B cell (primary cell): ENCODE data around the gene NRDC. TPM values are rescaled to one million over a fixed set of nuclear protein-coding genes. Genes with fewer than 3 reads are reported as not detected.

Experiments used
- ATAC-seq: fragments of 200-7000 bp; cut with Tn5 transposase; one replicate; pipeline ENCODE4 v1.10.0; 2021; ENCODE audit warnings: low read depth, mild to moderate bottlenecking, moderate number of reproducible peaks, moderate library complexity
- CTCF ChIA-PET: fragments of 350-600 bp; sonication (Branson Sonifier 250); formaldehyde crosslinking; loops from one replicate; lab custom pipeline; 2021; ENCODE audit warnings: antibody characterized with exemption, inconsistent platforms; lab: Charles Lee
- POLR2A ChIA-PET: fragments of 350-600 bp; sonication (Branson Sonifier 250); formaldehyde crosslinking; loops from one replicate; lab custom pipeline; 2021; ENCODE audit warnings: antibody characterized with exemption; lab: Charles Lee
- DNase-seq: peaks from one replicate; pipeline ENCODE4 v3.0.0; 2013
- H2AFZ ChIP-seq: 2 replicates; pipeline ENCODE4 v1.6.1; 2012; ENCODE audit warnings: mild to moderate bottlenecking, low read depth, low read length; ENCODE audit not compliant: insufficient read depth, poor library complexity, severe bottlenecking
- H3K27ac ChIP-seq, 2 donors: 1 replicate in 1 of 2; 2 replicates in 1 of 2; pipeline ENCODE4 v1.5.1; 2012 to 2013; ENCODE audit warnings: low read length in 2 of 2, mild to moderate bottlenecking in 2 of 2, moderate library complexity in 1 of 2
- H3K27me3 ChIP-seq, 4 experiments: fragments of 200-600 bp in 1 of 4; sonication (generic) in 1 of 4; replicated peaks in 1 of 4; 1 replicate in 2 of 4; 2 replicates in 2 of 4; pipeline versions ENCODE4 v1.6.1 to v1.7.0; 2013 to 2016; ENCODE audit warnings: low read length in 3 of 4, mild to moderate bottlenecking in 2 of 4, mixed read lengths in 1 of 4, moderate library complexity in 1 of 4; ENCODE audit not compliant: insufficient read depth in 4 of 4, control insufficient read depth in 3 of 4; ENCODE audit errors: control extremely low read depth in 1 of 4
- H3K36me3 ChIP-seq, 2 experiments: replicated peaks in 1 of 2; 1 replicate in 1 of 2; 2 replicates in 1 of 2; pipeline versions ENCODE4 v1.6.1 to v1.7.1; 2013; ENCODE audit warnings: low read length in 1 of 2; ENCODE audit not compliant: insufficient read depth in 2 of 2, control insufficient read depth in 1 of 2; ENCODE audit errors: control extremely low read depth in 1 of 2, extremely low read depth in 1 of 2
- H3K4me1 ChIP-seq, 2 donors: fragments of 200-600 bp in 1 of 2; sonication (generic) in 1 of 2; 1 replicate in 1 of 2; 2 replicates in 1 of 2; pipeline versions ENCODE4 v1.5.1 to v1.6.1; 2013 to 2017; ENCODE audit warnings: low read length in 2 of 2; ENCODE audit not compliant: control insufficient read depth in 2 of 2, insufficient read depth in 2 of 2
- H3K4me2 ChIP-seq: replicated peaks from 2 replicates; pipeline ENCODE3; 2012; ENCODE audit warnings: mild to moderate bottlenecking, low read depth, low read length; ENCODE audit not compliant: poor library complexity, severe bottlenecking
- H3K4me3 ChIP-seq, 5 experiments: fragments of 200-600 bp in 1 of 5; sonication (generic) in 1 of 5; 1 replicate in 3 of 5; 2 replicates in 2 of 5; pipeline versions ENCODE4 v1.5.1 to v1.7.0; 2011 to 2016; ENCODE audit warnings: low read length in 4 of 5, mild to moderate bottlenecking in 4 of 5, low read depth in 2 of 5, control low read depth in 1 of 5, moderate library complexity in 1 of 5; ENCODE audit not compliant: insufficient read depth in 1 of 5; ENCODE audit errors: control extremely low read depth in 1 of 5, extremely low read depth in 1 of 5
- H3K79me2 ChIP-seq: fragments of 200-600 bp; sonication (generic); one replicate; pipeline ENCODE4 v1.6.0; 2016; ENCODE audit warnings: low read length; ENCODE audit not compliant: control insufficient read depth, insufficient read depth
- H3K9ac ChIP-seq: fragments of 200-600 bp; sonication (generic); 2 replicates; pipeline ENCODE4 v1.6.1; 2017; ENCODE audit warnings: mild to moderate bottlenecking, low read length, moderate library complexity
- H3K9me3 ChIP-seq, 3 donors: one replicate each; pipeline versions ENCODE4 v1.6.1 to v1.7.1; 2013; ENCODE audit warnings: low read length in 2 of 3; ENCODE audit not compliant: control insufficient read depth in 2 of 3, insufficient read depth in 1 of 3; ENCODE audit errors: control extremely low read depth in 1 of 3
- H4K20me1 ChIP-seq: 2 replicates; pipeline ENCODE4 v1.6.0; 2012; ENCODE audit warnings: mild to moderate bottlenecking, low read length; ENCODE audit not compliant: insufficient read depth, control insufficient read depth, poor library complexity, severe bottlenecking
- H3K27ac Mint-ChIP-seq: one replicate; pipeline ENCODE4 v1.8.0; 2021; ENCODE audit warnings: mixed read lengths
- H3K27me3 Mint-ChIP-seq: one replicate; pipeline ENCODE4 v1.8.0; 2021; ENCODE audit warnings: mixed read lengths
- H3K4me1 Mint-ChIP-seq: one replicate; pipeline ENCODE4 v1.8.0; 2021; ENCODE audit warnings: mixed read lengths
- H3K4me3 Mint-ChIP-seq: one replicate; pipeline ENCODE4 v1.8.0; 2021; ENCODE audit warnings: mixed read lengths
- H3K9me3 Mint-ChIP-seq: one replicate; pipeline ENCODE4 v1.8.0; 2022; ENCODE audit warnings: mixed read lengths; ENCODE audit not compliant: insufficient read depth
- EZH2 ChIP-seq: IDR thresholded peaks from 2 replicates; pipeline ENCODE4 v1.6.1; 2012; ENCODE audit warnings: borderline replicate concordance, low read depth, mild to moderate bottlenecking, moderate library complexity, low read length; ENCODE audit not compliant: insufficient read depth, poor library complexity, severe bottlenecking
- WGBS: methylation state at CpG from one replicate; pipeline ENCODE4 v1.1.5; 2013; ENCODE audit warnings: missing lambda C conversion rate; ENCODE audit not compliant: insufficient coverage; 5-methylcytosine and 5-hydroxymethylcytosine counted together
- intact Hi-C: fragments of 100-400 bp; cut with micrococcal nuclease; formaldehyde crosslinking; loops from one replicate; pipeline ENCODE4 v1.10.0; 2022
- polyA plus RNA-seq: library from polyadenylated mRNA; depleted of rRNA; stranded (reverse); fragments of >200 nt; gene quantifications from 2 replicates; pipeline ENCODE4 v1.2.3, GENCODE V29; 2012
- total RNA-seq, 2 donors: library from RNA; stranded (reverse); fragments of 120-200 nt in 1 of 2; gene quantifications; 1 replicate in 1 of 2; 2 replicates in 1 of 2; pipeline versions ENCODE4 v1.2.3 to v1.2.4, GENCODE V29; 2013 to 2022
- TF ChIP-seq, protein P1 (sequence below): fragments of 200-600 bp; IDR thresholded peaks from one replicate; pipeline ENCODE4 v1.8.0; 2022; ENCODE audit warnings: antibody characterized with exemption, mild to moderate bottlenecking

NRDC gene
- total and polyA plus RNA-seq, 2 donors (not counting 1 experiment from before 2014, with no cell fraction given), result 55.3 to 154 TPM

DNA sequence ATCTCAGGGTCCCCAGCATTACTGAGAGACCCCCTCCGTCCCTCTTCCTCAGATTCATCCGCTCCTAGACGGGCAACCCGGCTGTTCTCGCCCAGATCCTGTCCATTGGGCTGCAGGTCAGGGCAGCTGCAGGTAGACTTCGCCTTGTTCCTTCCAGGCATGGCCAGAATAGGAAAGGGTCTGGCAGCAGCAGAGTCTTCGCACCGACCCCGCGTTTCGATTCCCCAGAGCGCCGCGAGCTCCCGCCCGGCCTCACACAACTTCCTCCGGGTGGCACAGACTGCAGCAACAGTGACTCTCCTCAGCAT is 265 bp downstream of the NRDC start:
- no peak overlapping the region for H3K4me3 Mint-ChIP-seq
- H3K79me2 ChIP-seq, result peaks cover 61% of the 10 kb centered on the region
- CTCF ChIA-PET, result no interaction called here
- H3K4me1 ChIP-seq, result peaks cover 25 to 37% of the 10 kb centered on the region in 2 donors
- ATAC-seq, result no peak
- intact Hi-C loops, result loop anchor here (1.0 to 10.0 kb wide), 8 partner anchors 15 to 918 kb away; partner anchors contain the start of genes BTF3L4, FAF1, OSBPL9 and RNF11
- H3K9me3 Mint-ChIP-seq, result no peaks in the 10 kb centered on the region
- peaks cover 0 to 6% of the 10 kb centered on the region in 2 experiments for H3K36me3 ChIP-seq
- peak overlapping the region; percentile 86 for H2AFZ ChIP-seq
- peaks cover 30% of the 10 kb centered on the region for H3K4me1 Mint-ChIP-seq
- H3K27me3 ChIP-seq, result no peaks in the 10 kb centered on the region
- peak overlapping the region; percentile 65 to 99 (median 95) for H3K4me3 ChIP-seq
- no peaks in the 10 kb centered on the region for H3K9me3 ChIP-seq
- peaks cover 28% of the 10 kb centered on the region for H4K20me1 ChIP-seq
- peak overlapping the region; percentile 80 to 98 for H3K27ac ChIP-seq
- H3K9ac ChIP-seq, result peak overlapping the region; percentile 86
- under 1% methylated on average over 17 of the region's 17 CpGs for WGBS
- TF ChIP-seq EZH2, result no peak
- TF ChIP-seq, protein P1, sequence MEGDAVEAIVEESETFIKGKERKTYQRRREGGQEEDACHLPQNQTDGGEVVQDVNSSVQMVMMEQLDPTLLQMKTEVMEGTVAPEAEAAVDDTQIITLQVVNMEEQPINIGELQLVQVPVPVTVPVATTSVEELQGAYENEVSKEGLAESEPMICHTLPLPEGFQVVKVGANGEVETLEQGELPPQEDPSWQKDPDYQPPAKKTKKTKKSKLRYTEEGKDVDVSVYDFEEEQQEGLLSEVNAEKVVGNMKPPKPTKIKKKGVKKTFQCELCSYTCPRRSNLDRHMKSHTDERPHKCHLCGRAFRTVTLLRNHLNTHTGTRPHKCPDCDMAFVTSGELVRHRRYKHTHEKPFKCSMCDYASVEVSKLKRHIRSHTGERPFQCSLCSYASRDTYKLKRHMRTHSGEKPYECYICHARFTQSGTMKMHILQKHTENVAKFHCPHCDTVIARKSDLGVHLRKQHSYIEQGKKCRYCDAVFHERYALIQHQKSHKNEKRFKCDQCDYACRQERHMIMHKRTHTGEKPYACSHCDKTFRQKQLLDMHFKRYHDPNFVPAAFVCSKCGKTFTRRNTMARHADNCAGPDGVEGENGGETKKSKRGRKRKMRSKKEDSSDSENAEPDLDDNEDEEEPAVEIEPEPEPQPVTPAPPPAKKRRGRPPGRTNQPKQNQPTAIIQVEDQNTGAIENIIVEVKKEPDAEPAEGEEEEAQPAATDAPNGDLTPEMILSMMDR, result no peak
- POLR2A ChIA-PET, result interaction anchor here (0.9 kb wide), 1 partner anchor 12 kb away, joined by 3 read pairs; no protein-coding TSS in a partner anchor
- peaks cover 4% of the 10 kb centered on the region for H3K27me3 Mint-ChIP-seq
- peak overlapping the region; percentile 76 for H3K4me2 ChIP-seq
- DNase-seq, result no peak
- H3K27ac Mint-ChIP-seq, result no peak overlapping the region

DNA sequence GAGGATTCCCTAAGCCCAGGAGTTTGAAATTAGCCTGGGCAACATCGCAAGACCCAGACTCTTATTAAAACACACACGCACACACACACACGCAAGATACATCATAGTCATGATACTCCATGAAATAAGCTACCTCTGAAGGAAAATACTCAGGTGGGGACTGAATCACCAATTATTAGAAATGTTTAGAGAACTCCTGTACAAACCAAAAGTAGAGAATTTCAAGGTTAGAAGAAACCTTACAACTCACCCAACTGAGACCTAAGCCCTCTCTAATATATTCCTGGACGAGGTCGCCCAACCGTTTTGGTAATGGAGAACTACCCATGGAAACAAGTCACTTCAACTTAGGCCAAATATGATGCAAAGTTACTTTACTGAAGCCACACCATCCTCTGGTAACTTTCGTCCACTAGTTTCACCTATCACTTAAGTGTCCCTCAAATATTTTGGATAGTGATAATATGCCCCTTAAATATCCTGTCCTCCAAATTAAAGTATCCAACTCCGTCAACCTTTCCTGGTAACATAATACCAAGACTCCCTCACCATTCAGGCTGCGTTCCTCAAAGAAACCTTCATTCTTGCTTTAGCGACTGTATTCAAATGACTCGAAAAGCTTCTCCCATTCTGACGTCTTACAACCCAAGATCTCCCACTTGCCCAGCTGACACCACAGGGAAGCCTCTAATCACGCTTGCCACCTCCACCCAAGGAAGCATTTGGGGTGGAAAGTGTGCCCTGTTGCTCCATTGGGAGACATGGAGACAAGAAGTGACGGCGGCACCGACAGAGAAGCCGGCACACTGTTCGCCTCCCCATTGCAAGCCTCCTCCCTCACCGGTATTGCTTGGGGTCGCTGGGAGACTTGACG is 856 bp downstream of the NRDC start:
- ATAC-seq, result no peak
- intact Hi-C loops, result loop anchor here (1.0 to 10.0 kb wide), 8 partner anchors 14 to 917 kb away; partner anchors contain the start of genes BTF3L4, FAF1, OSBPL9 and RNF11

More for the DNA sequence above, 856 bp downstream of the NRDC start:
- peak overlapping the region; percentile 86 for H2AFZ ChIP-seq
- H3K27me3 Mint-ChIP-seq, result peaks cover 4% of the 10 kb centered on the region
- peak overlapping the region; percentile 80 to 98 for H3K27ac ChIP-seq
- H3K4me2 ChIP-seq, result peak overlapping the region; percentile 76
- no peaks in the 10 kb centered on the region for H3K9me3 ChIP-seq
- H3K36me3 ChIP-seq, result peaks cover 0 to 6% of the 10 kb centered on the region in 2 experiments
- H3K9me3 Mint-ChIP-seq, result no peaks in the 10 kb centered on the region
- WGBS, result under 1% methylated on average over 10 of the region's 21 CpGs
- POLR2A ChIA-PET, result interaction anchor here (0.9 kb wide), 1 partner anchor 12 kb away, joined by 3 read pairs; no protein-coding TSS in a partner anchor
- no peak overlapping the region for H3K27ac Mint-ChIP-seq
- DNase-seq, result no peak
- H3K9ac ChIP-seq, result peak overlapping the region; percentile 86
- H3K4me1 Mint-ChIP-seq, result peaks cover 29% of the 10 kb centered on the region
- peak overlapping the region; percentile 65 to 99 (median 95) for H3K4me3 ChIP-seq
- H3K4me3 Mint-ChIP-seq, result no peak overlapping the region
- peaks cover 21 to 31% of the 10 kb centered on the region in 2 donors for H3K4me1 ChIP-seq
- no peak for TF ChIP-seq EZH2
- TF ChIP-seq, protein P1, result no peak
- H4K20me1 ChIP-seq, result peaks cover 28% of the 10 kb centered on the region
- no peaks in the 10 kb centered on the region for H3K27me3 ChIP-seq
- CTCF ChIA-PET, result no interaction called here
- peaks cover 66% of the 10 kb centered on the region for H3K79me2 ChIP-seq
